MM.1S (cell line): ENCODE measurements around the gene AUH.

Source experiments
- DNase-seq: peaks from one replicate; pipeline ENCODE4 v3.0.0-alpha.2; 2015
- H2AFZ ChIP-seq: fragments of 300-600 bp; sonication (generic); 2 replicates; pipeline ENCODE4 v1.6.0; 2016; ENCODE audit warnings: antibody characterized with exemption, low read length
- H3F3A ChIP-seq: fragments of 300-600 bp; sonication (generic); 2 replicates; pipeline ENCODE4 v1.6.1; 2016; ENCODE audit warnings: mild to moderate bottlenecking, antibody characterized with exemption, low read length, moderate library complexity, mixed read lengths; ENCODE audit not compliant: insufficient read depth
- H3K27ac ChIP-seq: fragments of 300-600 bp; sonication (generic); 2 replicates; pipeline ENCODE4 v1.5.1; 2016; ENCODE audit warnings: mild to moderate bottlenecking, low read length
- H3K27me3 ChIP-seq: fragments of 300-600 bp; sonication (generic); replicated peaks from 2 replicates; pipeline ENCODE4 v1.6.0; 2016; ENCODE audit warnings: low read length; ENCODE audit not compliant: insufficient read depth
- H3K36me3 ChIP-seq: fragments of 300-600 bp; sonication (generic); replicated peaks from 2 replicates; pipeline ENCODE4 v1.6.1; 2016; ENCODE audit warnings: mild to moderate bottlenecking, low read length, mixed read lengths; ENCODE audit not compliant: insufficient read depth
- H3K4me1 ChIP-seq: fragments of 300-600 bp; sonication (generic); 2 replicates; pipeline ENCODE4 v1.6.1; 2016; ENCODE audit warnings: low read length, mixed read lengths
- H3K4me2 ChIP-seq: fragments of 300-600 bp; sonication (generic); 2 replicates; pipeline ENCODE4 v1.6.0; 2016; ENCODE audit warnings: low read depth, low read length
- H3K4me3 ChIP-seq: fragments of 300-600 bp; sonication (generic); 2 replicates; pipeline ENCODE4 v1.5.1; 2016; ENCODE audit warnings: low read length, mixed read lengths
- H3K79me2 ChIP-seq: fragments of 300-600 bp; sonication (generic); 2 replicates; pipeline ENCODE4 v1.6.1; 2016; ENCODE audit warnings: mixed run types, low read length, mixed read lengths
- H3K9ac ChIP-seq: fragments of 300-600 bp; sonication (generic); 2 replicates; pipeline ENCODE4 v1.6.1; 2016; ENCODE audit warnings: low read length, mixed read lengths
- H3K9me2 ChIP-seq: fragments of 300-600 bp; sonication (generic); replicated peaks from 2 replicates; pipeline ENCODE4 v1.6.1; 2016; ENCODE audit warnings: mild to moderate bottlenecking, low read length, mixed read lengths; ENCODE audit not compliant: insufficient read depth
- H3K9me3 ChIP-seq: fragments of 300-600 bp; sonication (generic); replicated peaks from 2 replicates; pipeline ENCODE4 v1.6.1; 2016; ENCODE audit warnings: mild to moderate bottlenecking, low read length, mixed read lengths; ENCODE audit not compliant: insufficient read depth
- H4K20me1 ChIP-seq: fragments of 300-600 bp; sonication (generic); 2 replicates; pipeline ENCODE4 v1.6.1; 2016; ENCODE audit warnings: mild to moderate bottlenecking, low read length, moderate library complexity, mixed read lengths; ENCODE audit not compliant: insufficient read depth
- CTCF ChIP-seq: fragments of 300-600 bp; sonication (generic); IDR thresholded peaks from 2 replicates; pipeline ENCODE4 v1.5.1; 2016; ENCODE audit warnings: antibody characterized with exemption, low read length, mixed read lengths
- EZH2 ChIP-seq: fragments of 300-600 bp; sonication (generic); optimal IDR thresholded peaks from 2 replicates; pipeline ENCODE3; 2017; ENCODE audit warnings: low read depth, mild to moderate bottlenecking, antibody characterized with exemption, low read length, mixed read lengths
- EZH2phosphoT487 ChIP-seq: fragments of 300-600 bp; sonication (generic); IDR thresholded peaks from 2 replicates; pipeline ENCODE4 v1.6.1; 2018; ENCODE audit warnings: antibody characterized with exemption, low read length

AUH gene

GRCh38 chr9:91214867-91215266, 146.9 kb downstream of the AUH start:
- Histone ChIP-seq H3K27me3 (0 out of 2 replicates have a peak, but pooled peaks cover 6% of the 10 kb centered on the region), H3K4me1 (peaks cover 10% of the 10 kb centered on the region), H3K9ac (no peak overlapping the region), H3K9me3 (no peaks in the 10 kb centered on the region), H3K27ac (no peak overlapping the region), H4K20me1 (no peaks in the 10 kb centered on the region), H3K9me2 (no peaks in the 10 kb centered on the region), H3K4me3 (no peak overlapping the region), H3K79me2 (no peaks in the 10 kb centered on the region; the same call in 1 of the 2 replicates), H3K36me3 (no peaks in the 10 kb centered on the region), H2AFZ (no peak overlapping the region), H3F3A (no peaks in the 10 kb centered on the region), H3K4me2 (no peak overlapping the region)
- DNase-seq = no peak
- TF ChIP-seq EZH2phosphoT487 (no peak), EZH2 (no peak), CTCF (no peak)

GRCh38 chr9:91214086-91214485, 147.6 kb downstream of the AUH start:
- H3K36me3 ChIP-seq = no peaks in the 10 kb centered on the region
- no peak overlapping the region for H3K27ac ChIP-seq
- no peaks in the 10 kb centered on the region for H3K9me2 ChIP-seq
- TF ChIP-seq EZH2phosphoT487 (no peak), CTCF (no peak), EZH2 (no peak)
- H2AFZ ChIP-seq = no peak overlapping the region
- no peak overlapping the region for H3K9ac ChIP-seq
- H3K27me3 ChIP-seq = peaks cover 10% of the 10 kb centered on the region; the same call in 1 of the 2 replicates
- no peaks in the 10 kb centered on the region for H3F3A ChIP-seq
- no peaks in the 10 kb centered on the region for H4K20me1 ChIP-seq
- DNase-seq = no peak
- H3K4me3 ChIP-seq = no peak overlapping the region
- H3K4me2 ChIP-seq = no peak overlapping the region
- no peaks in the 10 kb centered on the region for H3K9me3 ChIP-seq
- 0 out of 2 replicates have a peak, but pooled peaks cover 2% of the 10 kb centered on the region for H3K4me1 ChIP-seq
- no peaks in the 10 kb centered on the region; the same call in 1 of the 2 replicates for H3K79me2 ChIP-seq

GRCh38 chr9:91212596-91213243, 149.0 kb downstream of the AUH start:
- Histone ChIP-seq H4K20me1 (no peaks in the 10 kb centered on the region), H3K9me3 (no peaks in the 10 kb centered on the region), H3K9me2 (no peaks in the 10 kb centered on the region), H3K79me2 (no peaks in the 10 kb centered on the region), H3K36me3 (no peaks in the 10 kb centered on the region), H2AFZ (no peak overlapping the region), H3K4me2 (no peak overlapping the region), H3K27me3 (peaks cover 14% of the 10 kb centered on the region; the same call in 1 of the 2 replicates), H3K27ac (no peak overlapping the region), H3K4me3 (no peak overlapping the region), H3K4me1 (peaks cover 11% of the 10 kb centered on the region), H3K9ac (no peak overlapping the region), H3F3A (peaks cover 11% of the 10 kb centered on the region)
- no peak for DNase-seq
- TF ChIP-seq EZH2 (no peak), CTCF (no peak), EZH2phosphoT487 (no peak)
